ENCODE measurements around the gene CFAP54.

DNA sequence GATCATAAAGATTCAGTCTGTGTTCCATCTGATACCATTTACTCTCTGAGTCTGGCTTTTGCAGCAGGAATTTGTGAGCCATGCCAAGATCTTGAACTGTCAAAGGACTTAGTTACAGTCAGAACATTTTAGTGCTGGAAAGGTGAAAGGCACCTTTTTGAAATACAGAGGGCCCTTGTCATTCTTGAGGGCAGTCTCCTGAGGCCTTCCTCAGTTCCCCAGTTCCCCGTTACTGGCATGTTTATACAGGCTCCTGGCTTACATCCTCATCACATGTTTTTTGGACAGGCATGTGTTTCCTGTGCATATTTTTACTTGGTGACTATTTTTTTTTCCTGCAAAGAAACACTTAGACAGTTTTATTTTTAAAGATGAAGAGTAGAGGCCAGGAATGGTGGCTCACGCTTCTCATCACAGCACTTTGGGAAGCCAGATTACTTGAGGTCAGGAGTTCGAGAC is 21.0 kb downstream of the CFAP54 start:
- TF ChIP-seq, protein P1, sequence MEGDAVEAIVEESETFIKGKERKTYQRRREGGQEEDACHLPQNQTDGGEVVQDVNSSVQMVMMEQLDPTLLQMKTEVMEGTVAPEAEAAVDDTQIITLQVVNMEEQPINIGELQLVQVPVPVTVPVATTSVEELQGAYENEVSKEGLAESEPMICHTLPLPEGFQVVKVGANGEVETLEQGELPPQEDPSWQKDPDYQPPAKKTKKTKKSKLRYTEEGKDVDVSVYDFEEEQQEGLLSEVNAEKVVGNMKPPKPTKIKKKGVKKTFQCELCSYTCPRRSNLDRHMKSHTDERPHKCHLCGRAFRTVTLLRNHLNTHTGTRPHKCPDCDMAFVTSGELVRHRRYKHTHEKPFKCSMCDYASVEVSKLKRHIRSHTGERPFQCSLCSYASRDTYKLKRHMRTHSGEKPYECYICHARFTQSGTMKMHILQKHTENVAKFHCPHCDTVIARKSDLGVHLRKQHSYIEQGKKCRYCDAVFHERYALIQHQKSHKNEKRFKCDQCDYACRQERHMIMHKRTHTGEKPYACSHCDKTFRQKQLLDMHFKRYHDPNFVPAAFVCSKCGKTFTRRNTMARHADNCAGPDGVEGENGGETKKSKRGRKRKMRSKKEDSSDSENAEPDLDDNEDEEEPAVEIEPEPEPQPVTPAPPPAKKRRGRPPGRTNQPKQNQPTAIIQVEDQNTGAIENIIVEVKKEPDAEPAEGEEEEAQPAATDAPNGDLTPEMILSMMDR (IDR thresholded peaks at IDR 0.05; ENCODE audit: low read length) = no peak
- no peak for TF ChIP-seq EZH2 (IDR thresholded peaks at IDR 0.05; ENCODE audit: borderline replicate concordance, low read length)

Data from OCI-LY1 (cell line).